GM19452 (cell line): Measurements from ENCODE around the gene PLXDC2.
"Not testable (repeated sequence)": the region's sequence is repeated elsewhere in the genome, so short reads cannot be mapped to it uniquely, and the experiment has no call there.

Source experiments
- ATAC-seq: cut with Tn5 transposase; IDR thresholded peaks from one replicate; pipeline ENCODE4 v1.9.1; 2021; ENCODE audit not compliant: unreplicated experiment

PLXDC2 gene

DNA sequence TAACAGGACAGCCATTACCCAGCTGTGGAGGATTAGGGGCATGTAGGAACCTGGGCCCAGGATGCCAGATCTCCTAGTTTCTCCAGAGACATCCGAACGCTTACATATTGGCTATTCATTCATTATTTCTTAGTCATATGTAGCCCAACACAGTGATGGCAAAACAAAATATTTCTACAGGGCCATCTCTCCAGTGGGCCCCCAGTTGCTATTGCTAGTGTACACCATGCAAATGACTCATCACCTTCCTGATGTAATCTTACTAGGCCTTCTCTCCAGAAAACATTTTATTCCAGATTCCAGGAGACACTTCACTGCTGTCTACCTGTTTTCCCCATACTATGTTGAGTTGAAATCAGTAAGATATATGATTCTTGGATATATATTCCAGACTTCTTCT is 201.7 kb downstream of the PLXDC2 start:
- no peak for ATAC-seq

DNA sequence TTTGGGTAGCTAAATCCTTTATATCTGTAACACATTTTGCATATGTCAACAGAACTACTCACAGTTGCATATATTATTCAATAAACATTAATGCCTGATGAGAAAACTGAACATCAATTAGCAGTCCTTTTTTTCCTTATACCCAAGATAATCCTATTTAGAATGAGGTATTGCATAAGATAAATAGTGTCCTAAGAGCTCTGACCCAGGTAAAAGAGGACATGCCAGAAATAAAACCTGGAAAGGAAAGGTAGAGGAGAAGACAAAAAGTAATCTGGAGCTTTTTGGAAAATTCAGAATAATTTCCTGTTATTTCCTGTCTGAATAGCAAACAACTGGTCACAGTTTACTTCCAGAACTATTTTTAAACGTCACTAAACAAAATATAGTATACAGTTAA is 204.4 kb downstream of the PLXDC2 start:
- no peak for ATAC-seq

DNA sequence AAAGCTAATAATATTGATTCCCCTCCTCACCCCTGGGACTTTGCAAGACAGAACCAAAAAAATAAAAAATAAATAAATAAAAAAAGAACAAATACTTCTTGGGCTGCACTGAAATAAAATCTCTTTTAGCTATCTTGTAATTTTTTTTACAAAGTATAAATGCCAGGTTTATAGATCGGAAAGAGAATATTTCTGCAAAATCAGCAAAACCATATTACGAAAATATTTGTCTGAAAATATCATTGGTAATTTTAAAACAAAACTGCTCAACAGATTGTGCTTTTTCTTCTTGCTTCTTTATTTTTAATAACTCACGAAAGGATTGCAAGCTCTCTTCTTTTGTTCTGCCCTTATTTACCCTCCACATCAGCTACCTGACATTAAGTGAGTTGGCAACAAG is 213.3 kb downstream of the PLXDC2 start:
- no peak for ATAC-seq

DNA sequence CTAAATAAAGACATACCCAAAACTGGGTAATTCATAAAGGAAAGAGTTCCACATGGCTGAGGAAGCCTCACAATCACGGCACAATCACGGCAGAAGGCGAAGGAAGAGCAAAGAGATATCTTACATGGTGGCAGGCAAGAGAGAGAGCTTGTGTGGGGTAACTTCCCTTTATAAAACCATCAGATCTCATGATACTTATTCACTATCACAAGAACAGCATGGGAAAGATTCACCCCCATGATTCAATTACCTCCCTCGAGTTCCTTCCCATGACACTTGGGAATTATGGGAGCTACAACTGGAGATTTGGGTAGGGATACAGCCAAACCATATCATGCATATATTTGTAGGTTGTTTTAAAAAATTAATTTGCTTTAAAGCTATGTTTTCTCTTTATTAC is 217.2 kb downstream of the PLXDC2 start:
- ATAC-seq: no peak

DNA sequence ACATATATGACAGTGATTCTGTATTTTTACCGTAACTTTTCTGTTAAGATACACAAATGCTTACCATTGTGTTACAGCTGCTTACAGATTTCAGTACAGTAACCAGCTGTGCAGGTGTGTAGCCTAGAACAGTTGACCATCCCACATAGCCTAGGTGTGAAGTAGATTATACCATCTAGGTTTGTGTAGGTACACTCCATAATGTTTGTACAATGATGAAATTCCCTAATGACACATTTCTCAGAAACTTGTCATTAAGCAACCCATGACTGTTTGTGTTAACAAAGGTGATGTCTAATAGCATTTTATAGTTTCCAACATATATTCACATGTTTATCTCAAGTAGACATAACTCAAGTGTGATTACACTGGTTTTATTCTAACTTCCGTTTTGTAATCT is 218.5 kb downstream of the PLXDC2 start:
- ATAC-seq: no peak

DNA sequence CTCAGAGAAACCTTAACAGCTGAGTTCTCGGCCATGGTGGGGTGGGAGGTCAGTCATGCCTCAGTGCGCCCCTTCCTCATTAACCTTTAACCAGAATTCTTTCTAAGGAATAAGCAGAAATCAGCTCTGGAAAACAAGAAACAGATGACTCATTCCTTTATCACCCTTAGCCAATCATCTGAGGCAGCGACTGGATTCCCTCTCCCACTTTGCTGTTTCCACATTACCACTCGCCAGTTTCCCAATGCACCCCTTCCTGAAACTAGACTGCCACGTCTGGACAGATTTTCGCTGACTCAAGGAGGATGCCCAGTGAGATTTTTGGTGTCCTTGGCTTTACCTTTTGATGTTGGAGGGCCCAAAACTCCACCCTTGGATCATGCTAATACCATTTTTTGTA is 223.8 kb downstream of the PLXDC2 start:
- no peak for ATAC-seq

DNA sequence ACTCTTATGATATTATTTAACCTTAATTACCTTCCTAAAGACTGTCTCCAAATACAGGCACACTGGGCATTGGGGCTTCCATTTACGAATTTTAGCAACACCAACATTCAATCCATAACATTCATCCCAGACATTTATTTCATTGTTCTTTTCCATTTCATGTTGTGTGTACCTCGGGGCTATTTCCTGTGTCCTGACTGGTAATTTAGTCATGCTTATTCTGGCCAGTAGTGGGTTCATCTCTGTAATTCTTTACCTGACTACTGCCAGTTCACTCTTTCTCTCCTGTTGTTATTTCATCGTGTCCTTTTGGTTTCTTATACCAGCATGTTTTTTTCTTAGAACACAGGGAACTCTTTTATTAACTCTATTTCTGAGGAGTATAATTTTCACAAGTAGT is 225.7 kb downstream of the PLXDC2 start:
- ATAC-seq: no peak

DNA sequence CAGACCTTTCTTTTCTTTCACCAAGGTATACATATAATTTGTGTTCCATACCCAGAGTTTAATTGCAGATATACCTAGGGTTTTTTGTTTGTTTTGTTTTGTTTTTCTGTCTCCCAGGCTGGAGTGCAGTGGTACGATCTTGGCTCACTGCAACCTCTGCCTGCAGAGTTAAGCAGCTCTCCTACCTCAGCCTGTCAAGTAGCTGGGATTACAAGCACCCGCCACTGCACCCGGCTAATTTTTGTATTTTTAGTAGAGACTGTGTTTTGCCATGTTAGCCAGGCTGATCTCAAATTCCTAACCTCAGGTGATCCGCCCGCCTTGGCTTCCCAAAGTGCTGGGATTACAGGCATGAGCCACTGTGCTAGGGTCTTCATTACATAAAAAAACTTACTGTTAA is 228.9 kb downstream of the PLXDC2 start:
- ATAC-seq: not testable (repeated sequence)

DNA sequence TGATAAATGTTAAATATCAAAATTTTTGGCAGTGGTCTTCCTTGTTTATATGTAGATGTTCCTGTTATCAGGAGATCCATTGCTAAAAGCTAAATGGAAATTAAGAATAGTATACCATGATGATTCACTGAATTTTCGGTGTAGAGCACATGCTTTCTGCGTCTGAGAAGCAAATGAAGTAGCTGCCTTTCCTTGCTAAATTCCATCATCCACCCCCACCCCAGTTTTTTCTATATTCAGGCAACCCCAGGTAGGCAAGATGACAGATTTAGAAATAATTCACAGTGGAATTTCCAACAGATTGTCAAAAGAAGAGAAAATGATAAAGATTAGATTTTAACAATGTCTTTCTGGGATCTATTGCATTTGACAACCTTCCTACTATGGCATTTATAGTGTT is 231.9 kb downstream of the PLXDC2 start:
- no peak for ATAC-seq

DNA sequence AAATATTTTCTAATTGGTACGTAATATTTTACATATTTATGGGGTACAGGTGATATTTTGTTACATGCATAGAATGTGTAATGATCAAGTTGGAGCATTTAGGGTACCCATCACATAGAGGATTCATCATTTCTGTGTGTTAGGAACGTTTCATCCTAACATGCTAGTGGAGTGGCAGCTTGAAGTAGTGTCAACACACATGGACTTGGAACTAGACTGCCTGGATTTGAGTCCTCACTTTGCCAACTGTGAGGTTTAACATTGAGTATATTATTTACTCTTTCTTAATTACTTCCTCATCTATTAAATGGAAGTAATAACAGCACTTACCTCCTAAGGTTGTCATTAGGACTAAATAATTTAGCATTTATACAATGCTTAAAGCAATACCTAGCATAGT is 241.9 kb downstream of the PLXDC2 start:
- no peak for ATAC-seq

DNA sequence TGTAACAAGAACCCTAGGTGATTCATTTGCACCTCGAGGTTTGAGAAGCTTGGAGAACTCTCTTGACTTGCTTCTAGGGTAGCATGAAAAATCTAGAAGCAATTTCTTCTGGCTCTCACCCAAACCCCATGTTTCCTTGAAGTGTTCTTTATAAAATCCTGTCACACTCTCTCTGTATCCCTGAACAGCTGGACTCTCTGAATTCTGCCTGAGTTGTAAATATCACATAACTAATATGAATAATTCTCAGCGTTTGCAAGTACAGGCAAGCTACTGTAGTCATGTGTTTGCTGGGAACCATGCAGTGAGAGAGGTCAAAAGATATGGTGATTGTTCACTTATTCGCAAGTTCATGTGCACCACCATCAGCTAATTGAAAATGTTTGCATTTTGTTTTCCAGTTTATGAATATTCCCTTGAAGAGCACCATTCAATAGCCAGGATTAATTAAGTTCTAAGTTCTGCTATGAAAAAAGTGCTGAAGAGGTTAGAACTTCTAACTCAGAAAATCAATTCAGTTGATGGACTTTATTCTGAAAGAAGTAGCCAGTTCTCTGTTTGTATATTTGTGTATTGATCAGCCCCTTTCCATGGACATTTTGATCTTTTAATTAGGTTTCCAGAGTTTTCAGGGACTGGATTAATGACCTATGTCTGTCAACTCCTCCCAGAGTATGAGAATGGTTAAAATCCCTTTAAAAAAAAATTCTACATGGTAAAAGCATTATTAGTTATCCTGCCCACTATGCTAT is 243.0 kb downstream of the PLXDC2 start:
- ATAC-seq: no peak

DNA sequence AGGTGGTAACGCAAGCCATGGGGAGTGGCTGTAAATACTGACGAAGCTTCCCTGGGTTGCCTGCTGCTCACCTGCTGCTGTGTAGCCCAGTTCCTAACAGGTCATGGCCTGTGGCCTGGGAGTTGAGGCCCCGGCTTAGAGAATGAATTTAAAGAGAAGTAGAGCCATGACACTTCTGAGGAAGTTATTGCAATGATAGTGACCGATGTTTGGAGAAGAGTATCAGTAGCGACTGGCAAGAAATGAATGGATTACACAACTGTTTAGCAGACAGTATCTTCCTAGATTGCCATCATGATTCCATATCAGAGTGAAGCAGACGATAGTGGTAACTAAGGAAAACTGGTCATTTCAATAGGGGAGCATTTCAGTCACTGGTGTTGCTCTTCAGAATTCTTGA is 249.6 kb downstream of the PLXDC2 start:
- ATAC-seq: no peak

DNA sequence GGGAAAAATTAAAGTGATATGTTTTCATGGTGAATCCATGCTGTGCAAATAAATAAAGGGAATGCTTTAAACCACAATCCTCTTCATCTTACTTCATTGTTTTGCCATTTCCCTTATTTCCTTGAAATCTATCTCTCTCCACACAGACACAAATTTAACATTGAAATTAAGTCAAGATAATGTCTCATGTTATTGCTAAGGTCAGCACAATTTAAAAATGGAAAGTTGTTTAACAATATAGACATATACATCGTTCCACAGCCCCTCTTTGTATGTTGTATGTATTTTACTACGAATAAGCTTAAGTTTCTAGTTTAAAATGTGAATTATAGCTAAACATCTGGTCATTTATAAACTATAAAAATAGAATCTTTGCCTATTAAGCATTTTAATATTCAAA is 256.9 kb downstream of the PLXDC2 start:
- no peak for ATAC-seq

DNA sequence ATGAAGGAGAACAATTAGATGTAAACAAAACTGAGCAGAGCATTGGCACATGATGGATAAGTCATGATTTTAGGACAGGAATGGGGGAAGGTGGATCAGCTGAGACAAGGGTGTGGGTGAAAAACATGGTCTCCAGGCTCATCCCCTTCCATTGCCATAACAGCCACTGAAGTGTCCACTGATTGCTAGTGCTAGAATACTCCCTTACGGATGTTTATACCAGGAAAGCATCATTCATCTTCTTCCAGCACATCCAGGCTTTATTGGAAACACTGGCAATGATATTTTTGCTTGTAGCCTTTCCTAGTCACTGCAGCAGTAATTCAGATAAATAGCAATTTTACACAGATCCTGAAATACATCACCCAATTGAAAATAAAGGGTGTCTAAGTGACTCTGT is 259.5 kb downstream of the PLXDC2 start:
- no peak for ATAC-seq

DNA sequence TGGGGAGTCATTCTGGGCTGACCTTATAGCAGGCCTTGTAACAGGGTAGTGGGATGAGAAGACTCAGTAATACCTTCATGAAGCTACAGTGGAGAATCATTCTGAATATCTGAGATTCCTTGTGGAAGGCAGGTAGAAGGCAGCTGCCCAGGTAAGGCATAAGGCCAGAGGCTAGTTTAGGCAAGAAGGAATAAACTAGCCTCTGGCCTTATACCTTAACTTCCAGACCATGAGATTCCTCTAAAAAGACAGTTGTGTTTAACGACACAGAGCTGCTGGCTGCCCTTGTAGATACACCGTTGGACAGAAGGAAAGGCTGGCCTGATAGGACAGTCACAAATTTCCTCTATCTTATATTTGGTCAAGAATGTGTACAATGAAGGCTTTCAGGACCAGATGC is 268.2 kb downstream of the PLXDC2 start:
- no peak for ATAC-seq

DNA sequence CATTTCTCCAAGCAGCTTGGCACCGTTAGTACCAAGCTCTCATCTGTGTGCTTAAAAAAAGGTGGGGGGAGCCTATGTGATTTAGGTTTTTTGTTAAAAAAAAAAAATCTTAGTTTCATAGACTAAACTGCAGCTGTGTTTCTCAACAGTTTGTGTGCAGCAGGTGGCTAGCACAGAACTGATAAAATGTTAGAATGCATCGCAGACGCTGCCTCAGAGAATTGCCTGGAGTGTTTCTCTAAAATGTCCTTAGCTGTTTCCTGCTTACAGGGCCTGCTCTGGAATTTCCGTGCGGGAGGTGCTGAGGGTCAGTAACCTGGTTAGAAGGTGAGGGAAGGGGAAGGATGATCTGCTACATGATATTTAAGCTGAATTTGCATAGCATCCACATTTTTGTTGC is 268.9 kb downstream of the PLXDC2 start:
- no peak for ATAC-seq

DNA sequence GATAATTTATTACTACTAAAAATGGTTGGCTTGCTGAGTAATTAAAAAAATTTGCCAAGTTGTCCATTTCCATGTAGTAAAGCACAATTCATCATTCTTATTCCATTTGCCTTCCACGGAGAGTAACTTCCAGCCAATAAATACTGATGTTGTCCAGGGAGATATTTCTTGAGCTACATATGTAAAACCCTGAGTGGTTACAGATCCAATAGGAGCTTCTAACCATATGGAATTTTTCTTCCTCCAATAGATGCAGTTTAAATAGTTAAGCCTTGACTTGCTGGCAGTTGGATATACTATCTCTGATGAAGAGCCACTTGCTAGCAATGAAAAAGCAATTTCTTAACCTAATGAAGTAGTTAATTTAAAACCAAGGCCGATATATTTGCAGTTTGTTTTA is 271.1 kb downstream of the PLXDC2 start:
- no peak for ATAC-seq

DNA sequence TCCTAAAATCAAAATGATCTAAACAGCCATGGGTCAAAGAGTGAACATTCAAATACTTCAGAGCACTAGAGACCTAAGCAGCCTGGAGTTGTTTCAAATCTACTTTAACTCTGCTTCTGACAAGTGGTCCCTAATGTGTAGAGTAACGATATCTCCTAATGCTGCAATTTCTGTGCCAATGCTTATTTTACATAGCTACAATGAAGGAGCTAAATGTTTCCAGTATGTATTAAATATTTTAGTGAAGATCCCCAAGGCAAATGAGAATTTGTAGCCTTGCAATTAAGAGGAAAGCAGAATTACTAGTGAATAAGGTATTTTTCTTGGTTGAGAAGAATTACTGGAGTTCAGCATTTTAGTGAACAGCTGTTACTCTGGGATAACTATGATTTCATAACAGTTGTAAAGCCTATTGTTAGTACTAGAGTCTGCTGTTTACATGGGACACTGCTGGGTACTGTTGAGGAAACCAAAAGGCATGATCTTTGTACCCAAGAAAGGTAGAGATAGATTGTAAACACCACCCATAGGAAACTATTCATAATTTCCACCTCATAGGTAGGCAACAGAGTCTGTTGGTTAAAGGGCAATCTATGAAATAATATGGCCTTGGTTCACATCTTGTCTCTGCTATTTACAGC is 271.9 kb downstream of the PLXDC2 start:
- no peak for ATAC-seq

DNA sequence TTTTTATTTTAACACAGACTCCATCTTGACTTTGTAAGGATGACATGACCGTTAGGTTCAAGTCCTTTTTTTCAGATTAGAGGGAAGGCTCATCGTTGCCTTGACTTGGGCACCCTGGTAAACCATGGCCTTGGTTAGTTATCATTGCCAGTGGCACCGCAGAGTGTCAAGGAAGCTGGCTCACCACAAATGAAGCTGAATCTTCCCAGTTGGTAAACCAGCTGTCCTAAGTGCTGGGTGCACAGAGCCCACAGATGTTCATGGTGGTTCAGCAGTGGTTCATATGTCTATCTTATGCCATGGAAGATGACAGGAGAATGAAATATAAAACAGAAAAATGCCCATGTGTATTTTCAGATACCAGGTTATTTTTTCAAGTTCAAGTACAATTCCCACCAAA is 273.6 kb downstream of the PLXDC2 start:
- no peak for ATAC-seq

DNA sequence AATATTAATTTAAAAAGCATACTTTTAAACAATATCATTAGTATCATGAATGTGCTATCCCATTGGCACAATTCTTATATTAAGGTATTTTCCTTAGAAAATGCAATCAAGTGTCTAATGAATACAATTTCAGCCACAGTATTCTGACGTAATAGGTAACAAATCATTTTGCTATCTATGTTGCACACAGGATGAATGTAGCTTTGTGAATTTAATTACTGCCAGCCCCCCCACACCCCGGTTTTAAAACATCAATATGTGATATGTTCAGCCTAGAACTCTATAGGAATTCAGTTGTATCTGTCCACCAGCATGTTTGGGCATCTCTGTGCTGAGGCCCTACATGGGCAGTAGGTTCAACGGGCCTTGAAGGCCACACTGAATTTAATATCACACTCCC is 274.6 kb downstream of the PLXDC2 start:
- no peak for ATAC-seq

DNA sequence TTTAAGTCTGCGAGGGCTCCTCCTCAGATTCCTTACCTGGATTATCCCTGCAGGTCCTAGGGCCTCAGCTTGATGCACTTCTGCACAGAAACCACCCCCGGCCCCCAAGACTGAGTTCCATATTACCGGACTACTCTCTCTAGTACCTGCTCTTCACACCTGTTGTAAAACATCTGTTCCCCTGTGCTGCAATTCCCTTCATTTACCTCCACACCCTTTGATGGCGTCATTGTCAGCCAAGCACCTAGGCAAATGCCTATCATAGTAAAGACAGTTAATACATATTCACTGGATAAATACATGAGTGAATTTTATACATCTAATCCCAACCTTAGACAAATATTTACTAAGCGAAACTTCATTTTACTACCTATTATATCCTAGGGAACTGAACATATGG is 275.5 kb downstream of the PLXDC2 start:
- ATAC-seq: no peak

DNA sequence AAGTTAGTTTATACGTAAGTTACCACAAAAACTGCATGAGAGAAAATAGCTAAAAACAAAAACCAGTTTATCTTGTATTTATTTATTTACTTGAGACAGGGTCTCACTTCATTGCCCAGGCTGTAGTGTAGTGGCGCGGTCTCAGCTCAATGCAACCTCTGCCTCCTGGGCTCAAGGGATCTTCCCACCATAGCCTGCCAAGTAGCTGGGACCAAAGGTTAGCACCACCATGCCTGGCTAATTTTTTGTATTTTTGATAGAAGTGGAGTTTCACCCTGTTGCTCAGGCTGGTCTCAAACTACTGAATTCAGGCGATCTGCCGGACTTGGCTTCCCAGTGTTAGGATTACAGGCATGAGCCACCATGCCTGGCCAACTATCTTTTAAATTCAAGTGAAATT is 277.4 kb downstream of the PLXDC2 start:
- no peak for ATAC-seq
